Type B pancreatic cell (in vitro differentiated cells): ENCODE data around the gene RPL35. TPM values are rescaled to one million over a fixed set of nuclear protein-coding genes. Genes with fewer than 3 reads are reported as not detected.

Experiments used
- DNase-seq: peaks from one replicate; pipeline ENCODE4 v3.0.0; 2021; ENCODE audit warnings: mixed read lengths; ENCODE audit not compliant: unreplicated experiment; ENCODE audit errors: extremely low spot score
- H3K27ac Mint-ChIP-seq: 2 replicates; pipeline ENCODE4 v1.8.0; 2021; ENCODE audit warnings: mild to moderate bottlenecking, mixed read lengths
- H3K27me3 Mint-ChIP-seq: 2 replicates; pipeline ENCODE4 v1.8.0; 2021; ENCODE audit warnings: mixed read lengths
- H3K36me3 Mint-ChIP-seq: 2 replicates; pipeline ENCODE4 v1.8.0; 2021; ENCODE audit warnings: mixed read lengths
- H3K4me1 Mint-ChIP-seq: one replicate; pipeline ENCODE4 v1.8.0; 2021; ENCODE audit warnings: mixed read lengths; ENCODE audit not compliant: unreplicated experiment
- H3K4me3 Mint-ChIP-seq: 2 replicates; pipeline ENCODE4 v1.8.0; 2021; ENCODE audit warnings: mild to moderate bottlenecking, mixed read lengths
- H3K9me3 Mint-ChIP-seq: 2 replicates; pipeline ENCODE4 v1.8.0; 2021; ENCODE audit warnings: mixed read lengths
- long read RNA-seq: library from polyadenylated mRNA; unstranded; transcript quantifications from one replicate; pipeline ENCODE4 v2.0.0, GENCODE V29; 2020
- total RNA-seq: library from RNA; stranded (reverse); gene quantifications from 2 replicates; pipeline ENCODE4 v1.2.1, GENCODE V29; 2021; ENCODE audit warnings: low replicate concordance
- TF ChIP-seq, protein P1 (sequence below): fragments of 200-600 bp; sonication (generic); conservative IDR thresholded peaks from 2 replicates; pipeline ENCODE4 v1.5.0; 2021; ENCODE audit warnings: antibody characterized with exemption, mild to moderate bottlenecking

The RPL35 gene
- total RNA-seq = 1,370 and 1,381 TPM in 2 replicates
- long read RNA-seq, transcript RPL35-201 (4 exons, 455 nt) = major isoform, 415 of 449 reads
- long read RNA-seq, transcript RPL35-203 (3 exons, 785 nt) = minor isoform, 23 of 449 reads
- long read RNA-seq, partial matches to known transcripts = 4 of 449 reads
- long read RNA-seq, other reads (novel, unspliced or antisense) = 7 of 449 reads

GRCh38 chr9:124861342-124862229 lies at the start of gene RPL35, which contains the start of gene ARPC5L:
Gene RPL35 (minus strand): TSS chr9:124861957. CDS start chr9:124861912, 45 bp downstream.
Gene ARPC5L (plus strand): TSS chr9:124862130. CDS start chr9:124869291, 7,161 bp downstream.
- peak within 1 kb of the TSS; percentile 98 for H3K27ac Mint-ChIP-seq
- peaks cover 9% of the 10 kb centered on the region for H3K36me3 Mint-ChIP-seq
- peak within 1 kb of the TSS; percentile 95 for H3K4me3 Mint-ChIP-seq
- TF ChIP-seq, protein P1, sequence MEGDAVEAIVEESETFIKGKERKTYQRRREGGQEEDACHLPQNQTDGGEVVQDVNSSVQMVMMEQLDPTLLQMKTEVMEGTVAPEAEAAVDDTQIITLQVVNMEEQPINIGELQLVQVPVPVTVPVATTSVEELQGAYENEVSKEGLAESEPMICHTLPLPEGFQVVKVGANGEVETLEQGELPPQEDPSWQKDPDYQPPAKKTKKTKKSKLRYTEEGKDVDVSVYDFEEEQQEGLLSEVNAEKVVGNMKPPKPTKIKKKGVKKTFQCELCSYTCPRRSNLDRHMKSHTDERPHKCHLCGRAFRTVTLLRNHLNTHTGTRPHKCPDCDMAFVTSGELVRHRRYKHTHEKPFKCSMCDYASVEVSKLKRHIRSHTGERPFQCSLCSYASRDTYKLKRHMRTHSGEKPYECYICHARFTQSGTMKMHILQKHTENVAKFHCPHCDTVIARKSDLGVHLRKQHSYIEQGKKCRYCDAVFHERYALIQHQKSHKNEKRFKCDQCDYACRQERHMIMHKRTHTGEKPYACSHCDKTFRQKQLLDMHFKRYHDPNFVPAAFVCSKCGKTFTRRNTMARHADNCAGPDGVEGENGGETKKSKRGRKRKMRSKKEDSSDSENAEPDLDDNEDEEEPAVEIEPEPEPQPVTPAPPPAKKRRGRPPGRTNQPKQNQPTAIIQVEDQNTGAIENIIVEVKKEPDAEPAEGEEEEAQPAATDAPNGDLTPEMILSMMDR = peak; percentile 35
- H3K4me1 Mint-ChIP-seq = peaks cover 16% of the 10 kb centered on the region
- H3K9me3 Mint-ChIP-seq = no peaks in the 10 kb centered on the region
- no peaks in the 10 kb centered on the region for H3K27me3 Mint-ChIP-seq
- DNase-seq = peak; percentile 97

DNA sequence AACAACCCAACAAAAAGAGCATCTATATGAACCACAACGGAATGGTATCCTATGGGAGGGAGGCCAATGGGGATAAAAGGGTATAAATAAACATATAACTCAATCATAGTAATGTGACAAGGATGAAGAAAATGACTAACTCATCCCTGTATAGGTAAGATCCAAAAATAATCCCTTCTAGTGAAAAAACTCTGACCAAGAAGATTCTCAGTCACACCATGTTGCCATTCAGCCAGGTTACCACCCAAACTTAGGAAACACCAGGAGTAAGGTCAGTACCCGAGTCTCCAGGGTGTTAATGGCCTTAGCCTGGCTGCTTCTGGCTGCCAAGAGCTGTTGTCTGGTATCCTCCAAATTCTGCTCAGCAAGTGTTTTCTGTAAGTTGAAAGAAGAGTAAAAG lies 46.3 kb upstream of the RPL35 start:
- H3K9me3 Mint-ChIP-seq = no peaks in the 10 kb centered on the region
- TF ChIP-seq, protein P1 = no peak
- H3K36me3 Mint-ChIP-seq = peaks cover 20% of the 10 kb centered on the region
- H3K4me3 Mint-ChIP-seq = no peak overlapping the region
- no peaks in the 10 kb centered on the region for H3K27me3 Mint-ChIP-seq
- no peaks in the 10 kb centered on the region for H3K4me1 Mint-ChIP-seq
- no peak for DNase-seq
- no peak overlapping the region for H3K27ac Mint-ChIP-seq

DNA sequence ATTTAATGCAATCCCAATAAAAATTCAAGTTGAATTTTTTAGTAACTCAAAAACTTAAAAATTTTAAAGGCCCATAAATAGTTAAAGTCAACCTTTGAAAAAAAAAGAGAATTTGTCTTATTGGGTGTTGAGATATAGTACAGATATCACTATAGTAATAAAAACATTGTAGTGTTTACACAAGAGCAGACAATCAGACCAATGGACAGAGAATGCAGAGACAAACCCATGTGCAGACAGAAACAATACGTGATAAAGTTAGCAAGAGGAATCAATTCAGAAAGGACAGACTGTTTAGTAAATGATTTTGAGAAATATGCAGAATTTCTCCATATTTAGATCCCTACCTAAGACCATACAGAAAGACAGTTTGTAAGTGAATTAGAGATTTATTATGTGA lies 45.2 kb upstream of the RPL35 start:
- DNase-seq = no peak
- no peak overlapping the region for H3K27ac Mint-ChIP-seq
- peaks cover 20% of the 10 kb centered on the region for H3K36me3 Mint-ChIP-seq
- H3K9me3 Mint-ChIP-seq = no peaks in the 10 kb centered on the region
- no peaks in the 10 kb centered on the region for H3K27me3 Mint-ChIP-seq
- TF ChIP-seq, protein P1 = no peak
- no peak overlapping the region for H3K4me3 Mint-ChIP-seq
- H3K4me1 Mint-ChIP-seq = no peaks in the 10 kb centered on the region

DNA sequence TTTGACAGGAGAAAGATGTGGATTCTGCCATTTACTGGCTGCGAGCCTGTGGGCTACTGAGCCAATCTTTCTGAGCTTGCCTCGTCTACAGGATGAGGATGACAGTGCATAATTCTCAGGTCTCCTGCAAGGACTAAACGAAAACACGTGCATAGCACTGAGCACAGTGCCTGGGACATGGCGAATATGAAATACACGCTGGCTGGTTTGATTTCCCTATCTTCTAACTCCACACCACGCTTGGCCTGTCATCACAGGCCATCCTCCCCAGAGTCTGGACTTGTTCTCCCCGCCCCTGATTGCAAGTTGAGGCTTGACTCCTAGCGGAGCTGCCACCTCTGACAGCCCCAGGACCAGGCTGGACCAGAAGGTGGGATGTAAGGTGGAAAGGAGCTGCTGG lies 38.1 kb upstream of the RPL35 start:
- TF ChIP-seq, protein P1 = no peak
- H3K4me1 Mint-ChIP-seq = no peaks in the 10 kb centered on the region
- no peak overlapping the region for H3K27ac Mint-ChIP-seq
- H3K4me3 Mint-ChIP-seq = no peak overlapping the region
- DNase-seq = no peak
- H3K36me3 Mint-ChIP-seq = peaks cover 10% of the 10 kb centered on the region
- no peaks in the 10 kb centered on the region for H3K9me3 Mint-ChIP-seq
- no peaks in the 10 kb centered on the region for H3K27me3 Mint-ChIP-seq

DNA sequence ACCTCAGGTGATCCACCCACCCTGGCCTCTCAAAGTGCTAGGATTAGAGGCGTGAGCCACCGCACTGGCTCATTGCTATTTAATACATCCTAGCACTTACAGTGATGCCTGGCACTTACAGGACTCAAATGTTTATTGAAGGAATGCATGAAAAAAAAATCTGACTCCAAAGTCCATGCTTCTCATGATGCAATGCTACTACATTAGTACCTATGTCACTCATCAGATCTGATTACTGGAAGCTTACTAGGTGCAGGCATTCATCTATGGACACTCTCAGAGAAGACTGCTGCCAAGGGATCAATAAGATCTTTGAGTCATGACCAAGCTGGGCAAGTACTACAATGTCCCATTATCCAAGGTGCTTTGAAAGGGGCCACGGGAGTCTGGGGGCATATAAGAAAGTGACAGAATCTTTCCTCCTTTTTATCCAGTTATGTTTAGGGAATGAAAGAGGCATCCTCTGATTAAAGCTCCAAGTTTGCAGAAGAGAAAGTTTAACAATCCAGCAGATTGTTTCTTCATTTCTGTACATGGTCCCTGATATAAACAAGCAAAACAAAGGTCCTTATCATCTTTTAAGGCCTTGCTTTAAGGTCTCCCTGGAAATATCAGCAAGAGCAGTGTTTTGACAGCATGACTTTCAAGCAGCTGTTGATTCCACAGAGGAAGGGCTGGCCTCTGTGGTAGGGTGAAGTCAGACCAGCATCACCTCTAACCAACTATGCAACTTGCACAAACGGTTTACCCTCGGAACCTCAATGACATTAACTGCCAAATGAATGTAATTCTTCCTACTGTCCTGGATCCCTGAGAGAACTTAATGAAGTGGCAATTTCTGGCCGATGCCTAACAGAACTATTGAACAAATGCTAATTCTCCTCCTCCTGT lies 36.1 kb upstream of the RPL35 start:
- Mint-ChIP-seq H3K36me3 (peaks cover 4% of the 10 kb centered on the region), H3K4me1 (no peaks in the 10 kb centered on the region), H3K4me3 (no peak overlapping the region), H3K9me3 (no peaks in the 10 kb centered on the region), H3K27ac (no peak overlapping the region), H3K27me3 (no peaks in the 10 kb centered on the region)
- DNase-seq = no peak
- TF ChIP-seq, protein P1 = no peak
